Stimulated activated CD4-positive, alpha-beta T cell treated with anti-CD3 and anti-CD28 coated beads, Interleukin-4, amount 100 ng/mL, for 1 hour (primary cell): ENCODE results near the gene CNOT6L.
"Not testable (repeated sequence)": the region's sequence is repeated elsewhere in the genome, so short reads cannot be mapped to it uniquely, and the experiment has no call there.

ENCODE experiments used
- DNase-seq: peaks from one replicate; pipeline ENCODE4 v3.0.0-alpha.2; 2020

CNOT6L gene

GRCh38 chr4:77777135-77777807 lies 41.9 kb downstream of the CNOT6L start:
- no peak for DNase-seq

GRCh38 chr4:77776182-77777134 lies 42.7 kb downstream of the CNOT6L start:
- no peak for DNase-seq

DNA sequence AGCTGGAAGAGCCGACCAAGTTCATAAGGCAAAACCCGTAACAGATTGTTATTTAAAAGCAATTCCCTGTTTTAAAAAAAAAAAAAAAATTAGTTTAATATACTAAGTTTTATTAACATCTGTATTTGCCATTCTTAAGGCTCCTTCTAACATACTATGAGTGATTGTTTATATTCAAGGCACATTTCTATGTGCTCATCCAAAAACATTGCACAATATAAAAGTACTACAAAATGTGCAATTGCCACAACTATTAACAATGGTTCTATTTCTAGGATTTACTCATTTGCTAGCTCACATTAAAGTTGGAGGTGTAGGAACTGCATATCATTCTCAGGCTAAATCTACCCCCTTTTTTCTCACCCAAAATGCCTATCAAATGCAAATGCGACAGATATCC lies 46.1 kb downstream of the CNOT6L start:
- DNase-seq = no peak

GRCh38 chr4:77771566-77771965 lies 47.6 kb downstream of the CNOT6L start:
- DNase-seq = no peak

GRCh38 chr4:77765720-77766119 lies 53.4 kb downstream of the CNOT6L start:
- DNase-seq = no peak

GRCh38 chr4:77762531-77762930 lies 56.6 kb downstream of the CNOT6L start:
- DNase-seq = no peak

GRCh38 chr4:77761595-77761994 lies 57.6 kb downstream of the CNOT6L start:
- DNase-seq = no peak

- no peak for DNase-seq
Measured at GRCh38 chr4:77758804-77759203, 60.4 kb downstream of the CNOT6L start.

GRCh38 chr4:77751764-77752163 lies 67.4 kb downstream of the CNOT6L start:
- no peak for DNase-seq

DNA sequence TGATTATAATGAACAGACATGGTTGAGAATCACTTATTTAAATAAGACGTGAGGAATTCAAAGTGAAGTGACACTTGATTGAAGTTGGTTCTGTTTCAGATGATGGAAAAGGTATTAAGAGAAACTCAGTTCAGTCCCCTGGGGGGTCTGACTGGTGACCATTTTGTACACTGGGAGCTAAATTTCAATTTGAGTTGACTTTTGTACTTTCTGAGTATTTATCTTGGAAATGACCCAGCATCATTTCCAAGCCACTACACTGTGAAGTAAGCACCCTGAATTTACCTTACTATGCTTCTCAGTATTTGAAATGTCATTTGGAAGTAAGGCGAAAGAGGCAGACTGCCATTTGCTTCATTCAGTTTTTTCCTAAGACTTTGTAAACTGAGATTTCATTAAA lies 73.4 kb downstream of the CNOT6L start:
- DNase-seq = no peak

DNA sequence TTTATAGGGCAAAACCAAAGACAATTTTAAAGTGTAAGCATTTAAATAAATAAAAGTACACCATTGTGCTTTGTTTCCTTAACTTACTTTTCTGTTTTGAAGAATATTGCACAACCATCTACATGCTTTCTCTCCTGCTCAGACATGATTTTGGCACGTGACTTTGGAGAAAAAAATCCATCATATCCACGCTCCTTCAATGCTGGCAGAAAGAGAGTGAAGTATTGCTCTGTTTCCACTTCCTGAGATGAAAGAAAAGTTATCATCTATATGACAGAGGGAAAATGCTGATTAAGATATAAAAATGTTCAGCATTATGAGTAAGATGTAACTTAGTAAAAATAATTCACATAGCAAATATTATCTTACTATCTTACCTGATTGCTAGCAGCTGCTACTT lies 77.1 kb downstream of the CNOT6L start:
- no peak for DNase-seq

DNA sequence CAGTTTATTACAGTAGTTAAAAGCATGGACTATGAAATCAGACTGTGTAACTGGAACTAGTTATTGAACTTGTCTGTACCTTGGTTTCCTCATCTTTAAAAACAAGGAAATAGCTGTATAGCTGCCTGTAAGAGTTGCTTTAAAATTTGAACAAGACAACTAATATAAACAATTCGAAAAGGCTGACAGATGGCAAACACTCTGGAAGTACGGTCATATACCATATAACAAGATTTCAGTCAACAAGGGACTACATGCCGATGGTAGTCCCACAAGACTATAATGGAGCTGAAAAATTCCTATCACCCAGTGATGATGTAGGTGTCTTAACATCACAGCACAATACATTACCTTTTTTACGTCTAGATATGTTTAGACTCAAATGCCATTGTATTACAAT lies 78.7 kb downstream of the CNOT6L start:
- DNase-seq = no peak

DNA sequence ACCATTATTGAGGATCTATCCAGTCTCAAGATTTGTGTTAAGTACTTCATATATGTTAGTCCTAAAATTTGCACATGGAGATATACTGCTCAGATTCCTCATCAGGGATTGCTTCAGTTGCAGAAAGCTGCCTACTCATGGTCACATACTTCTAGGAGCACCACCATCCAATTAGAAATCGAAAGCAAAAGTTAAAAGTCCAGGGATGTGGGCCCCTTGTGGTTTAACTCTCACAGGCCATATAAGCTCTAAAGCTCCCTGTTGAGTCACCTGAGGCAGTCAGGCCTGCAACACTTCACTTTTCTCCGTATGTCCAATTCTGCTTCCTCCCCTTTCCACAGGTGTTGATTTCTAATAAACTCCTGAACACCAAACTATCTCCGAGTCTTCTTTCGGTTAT lies 84.2 kb downstream of the CNOT6L start:
- no peak for DNase-seq

DNA sequence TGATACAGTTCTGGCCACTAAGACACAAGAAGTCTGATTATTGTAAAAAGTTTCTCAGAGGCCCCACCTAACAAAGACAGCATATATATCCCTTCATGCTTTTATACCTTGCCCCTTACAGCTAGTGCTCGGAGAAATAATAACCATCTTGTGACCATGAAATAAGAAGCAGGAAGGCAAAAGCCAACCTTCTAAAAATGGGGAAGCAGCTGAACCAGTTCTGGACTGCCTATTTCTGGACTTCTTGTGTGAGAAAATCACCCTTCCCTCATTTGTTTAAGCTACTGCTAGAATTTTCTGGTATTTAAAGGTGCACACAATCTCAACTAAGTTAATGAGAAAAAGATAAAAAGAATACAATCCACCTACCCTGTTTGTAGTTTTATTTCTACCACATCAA lies 87.5 kb downstream of the CNOT6L start:
- DNase-seq = no peak

- no peak for DNase-seq
Measured at GRCh38 chr4:77728420-77728819, 90.7 kb downstream of the CNOT6L start.

DNA sequence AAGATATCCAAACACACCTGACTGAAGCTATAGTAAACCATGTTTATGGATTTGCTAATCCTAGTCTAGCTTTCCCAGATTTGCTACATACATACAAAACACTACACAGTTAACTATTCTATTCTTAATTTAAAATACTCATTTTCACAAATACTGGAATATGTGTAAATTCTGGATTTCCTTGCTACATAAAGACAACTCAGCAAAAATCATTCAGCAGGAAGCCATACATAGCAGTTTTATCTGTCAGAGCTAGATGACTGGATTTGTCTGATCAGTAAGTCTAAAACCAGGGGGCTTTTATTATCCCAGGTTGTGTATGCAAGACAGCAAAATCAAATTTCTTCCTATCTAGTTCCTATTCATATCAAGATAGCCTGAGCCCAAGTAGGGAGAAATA lies 98.1 kb downstream of the CNOT6L start:
- no peak for DNase-seq

DNA sequence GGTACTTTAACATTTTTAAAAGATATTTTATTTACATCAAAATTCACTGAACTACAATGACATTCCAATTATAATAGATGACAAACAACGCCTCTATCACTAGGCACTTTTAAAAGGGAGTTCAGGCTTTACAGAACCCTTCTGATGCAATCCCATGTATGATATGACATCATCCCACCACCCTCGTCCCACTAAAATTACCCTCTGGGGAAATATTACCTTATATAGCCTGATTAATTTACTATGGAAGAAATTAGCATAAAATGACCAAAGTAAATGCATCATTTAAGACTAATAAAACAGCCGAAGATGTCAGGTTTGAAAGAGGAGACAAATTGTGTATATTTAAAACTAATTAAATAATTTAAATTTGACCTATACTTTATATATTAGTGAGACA lies 100.7 kb downstream of the CNOT6L start:
- DNase-seq = not testable (repeated sequence)

DNA sequence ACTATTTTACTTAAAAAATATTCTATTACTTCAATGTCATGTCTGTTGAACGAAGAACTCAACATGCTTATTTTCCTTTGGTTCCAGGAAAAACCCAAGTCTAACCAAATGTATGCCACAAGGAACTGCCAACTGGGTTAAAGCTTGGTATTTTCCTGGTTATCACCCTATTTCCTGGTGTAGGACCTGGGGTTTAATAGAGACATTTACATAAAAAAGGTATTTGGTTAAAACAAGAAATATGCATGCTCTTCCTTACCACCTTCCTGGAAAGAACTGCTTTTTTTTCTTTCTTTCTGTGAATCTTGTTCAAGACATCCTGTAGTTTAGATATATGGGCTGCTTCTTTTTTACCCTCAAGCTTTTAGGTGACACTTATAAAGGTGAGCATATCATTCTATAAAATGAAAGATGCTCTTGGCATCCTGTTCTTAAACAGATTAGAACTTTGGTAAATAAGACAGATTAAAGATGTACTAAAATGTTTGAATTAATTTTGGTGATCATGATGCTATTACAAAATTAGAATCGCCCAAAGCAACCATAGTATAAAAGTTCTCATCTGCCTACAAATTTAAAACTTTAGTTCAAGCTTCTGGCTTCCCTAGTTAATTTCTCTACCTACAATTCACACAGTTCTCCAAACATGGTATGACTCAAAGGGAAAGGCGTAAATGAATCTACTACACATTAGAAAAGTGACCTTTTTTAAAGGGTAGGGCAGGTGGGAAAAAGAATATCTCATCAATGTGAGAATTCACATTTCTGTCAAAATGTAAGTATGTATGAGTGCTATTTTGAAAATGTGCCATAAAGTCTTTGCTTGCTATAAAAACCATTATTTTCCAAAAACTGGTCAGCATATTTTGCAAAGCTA lies 103.5 kb downstream of the CNOT6L start:
- DNase-seq = no peak

GRCh38 chr4:77714514-77714913 lies 104.7 kb downstream of the CNOT6L start:
- no peak for DNase-seq

- no peak for DNase-seq
Measured at GRCh38 chr4:77713884-77714283, 105.3 kb downstream of the CNOT6L start.

DNA sequence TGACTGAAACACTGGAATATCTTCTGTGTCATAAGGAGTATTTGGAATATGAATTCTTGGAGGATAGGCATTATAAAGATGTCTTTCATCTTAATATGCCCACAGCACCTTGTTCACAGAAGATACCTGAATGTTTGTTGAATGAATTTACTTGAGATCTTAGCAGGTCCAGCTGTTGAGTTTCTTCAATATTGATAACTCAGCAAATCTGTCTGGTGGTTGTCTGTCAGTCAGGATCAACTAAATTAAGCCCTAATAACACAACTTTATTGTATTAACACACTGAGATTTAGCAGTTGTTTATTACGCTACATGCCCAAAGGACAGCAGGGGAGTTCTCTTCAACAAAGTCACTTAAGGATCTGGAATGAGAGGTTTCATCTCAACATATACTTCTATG lies 106.5 kb downstream of the CNOT6L start:
- DNase-seq = no peak

DNA sequence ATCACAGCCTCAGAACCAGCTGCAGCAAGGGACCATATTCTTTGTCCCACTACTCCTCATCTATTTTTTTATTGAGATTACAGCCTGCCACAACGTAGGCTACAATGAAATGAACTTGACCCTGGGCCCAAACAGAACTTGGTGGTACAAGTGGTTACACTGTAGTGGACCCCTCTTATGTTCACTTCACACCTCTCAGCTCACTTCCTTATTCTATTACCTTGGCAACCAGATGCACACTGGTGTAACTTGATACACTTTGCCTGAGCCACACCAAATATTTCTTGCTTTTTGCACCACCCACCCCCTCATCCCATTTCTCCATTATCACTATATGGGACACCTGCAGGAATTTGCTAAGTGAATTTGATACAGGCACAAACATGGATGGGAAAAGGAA lies 107.7 kb downstream of the CNOT6L start:
- DNase-seq = no peak

- no peak for DNase-seq
Measured at GRCh38 chr4:77710684-77711083, 108.5 kb downstream of the CNOT6L start.
